Stimulated activated CD4-positive, alpha-beta T cell treated with anti-CD3 and anti-CD28 coated beads, TNF-alpha, amount 100 ng/mL, for 1 hour (primary cell): ENCODE results near the gene NEUROD6.

Source experiments
- DNase-seq, 3 donors: peaks; one replicate each; pipeline ENCODE4 v3.0.0-alpha.2; 2020; ENCODE audit warnings: low read depth in 3 of 3, low spot score in 1 of 3

The NEUROD6 gene

DNA sequence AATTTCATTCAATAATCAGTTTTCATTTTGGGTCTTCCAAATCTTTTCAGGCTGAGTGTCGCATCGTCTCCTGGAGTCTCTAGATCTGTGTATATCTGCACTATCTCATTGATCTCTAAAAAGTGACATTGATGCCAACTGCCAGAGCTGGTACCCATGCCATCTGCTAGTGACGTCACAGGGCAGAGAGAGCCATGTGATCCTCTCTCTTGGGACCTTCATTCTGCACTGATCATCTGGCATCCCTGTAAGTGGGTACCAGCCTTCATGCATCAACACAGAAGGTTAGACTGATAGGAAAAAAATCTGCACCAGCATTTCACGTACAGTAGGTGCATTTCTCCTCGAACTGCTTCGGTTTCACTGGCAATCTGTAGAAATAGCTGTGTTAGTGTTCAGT lies at the start of gene NEUROD6:
TSS of gene NEUROD6 (minus strand) at position 124 of the 400 bp plus-strand sequence. CDS start 1,458 bp downstream, outside the sequence.
- DNase-seq = no peak

DNA sequence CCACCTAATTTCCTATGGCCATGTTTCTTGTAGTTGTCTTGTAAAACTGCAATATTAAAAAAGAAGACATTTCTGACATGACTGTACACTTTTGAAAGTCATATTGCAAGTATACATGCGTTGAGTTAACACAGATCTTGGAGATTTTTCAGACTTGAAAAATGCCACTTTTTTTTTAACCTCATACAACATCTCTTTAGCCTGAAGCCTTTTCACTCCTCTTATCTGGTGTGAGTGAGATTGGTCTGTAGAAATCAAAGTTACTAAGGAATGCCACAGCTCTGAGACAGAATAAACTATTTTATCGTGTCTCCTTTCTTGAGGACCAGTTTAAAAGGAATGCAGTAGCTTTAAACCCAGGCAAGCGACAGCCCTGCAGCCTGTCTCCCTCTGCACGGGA lies 43.9 kb upstream of the NEUROD6 start:
- no peak for DNase-seq

DNA sequence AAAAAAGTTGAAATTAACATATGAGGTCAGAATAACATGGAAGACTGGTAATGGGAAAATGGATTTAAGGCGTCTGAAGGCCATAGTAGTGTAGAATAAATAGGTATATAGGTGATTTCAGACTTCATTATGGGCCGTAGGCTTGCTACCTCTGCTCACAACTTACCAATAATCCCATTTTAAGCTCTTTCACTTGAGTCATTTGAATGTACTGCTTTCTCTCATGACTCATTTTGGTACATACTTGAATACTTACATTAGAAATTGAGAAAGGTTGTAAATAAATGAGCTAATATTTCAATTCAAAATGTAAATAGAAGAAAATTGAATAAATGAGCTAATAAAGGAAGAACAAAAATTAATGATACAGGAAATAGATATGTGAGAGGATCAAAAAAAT lies 42.2 kb upstream of the NEUROD6 start:
- DNase-seq = no peak

DNA sequence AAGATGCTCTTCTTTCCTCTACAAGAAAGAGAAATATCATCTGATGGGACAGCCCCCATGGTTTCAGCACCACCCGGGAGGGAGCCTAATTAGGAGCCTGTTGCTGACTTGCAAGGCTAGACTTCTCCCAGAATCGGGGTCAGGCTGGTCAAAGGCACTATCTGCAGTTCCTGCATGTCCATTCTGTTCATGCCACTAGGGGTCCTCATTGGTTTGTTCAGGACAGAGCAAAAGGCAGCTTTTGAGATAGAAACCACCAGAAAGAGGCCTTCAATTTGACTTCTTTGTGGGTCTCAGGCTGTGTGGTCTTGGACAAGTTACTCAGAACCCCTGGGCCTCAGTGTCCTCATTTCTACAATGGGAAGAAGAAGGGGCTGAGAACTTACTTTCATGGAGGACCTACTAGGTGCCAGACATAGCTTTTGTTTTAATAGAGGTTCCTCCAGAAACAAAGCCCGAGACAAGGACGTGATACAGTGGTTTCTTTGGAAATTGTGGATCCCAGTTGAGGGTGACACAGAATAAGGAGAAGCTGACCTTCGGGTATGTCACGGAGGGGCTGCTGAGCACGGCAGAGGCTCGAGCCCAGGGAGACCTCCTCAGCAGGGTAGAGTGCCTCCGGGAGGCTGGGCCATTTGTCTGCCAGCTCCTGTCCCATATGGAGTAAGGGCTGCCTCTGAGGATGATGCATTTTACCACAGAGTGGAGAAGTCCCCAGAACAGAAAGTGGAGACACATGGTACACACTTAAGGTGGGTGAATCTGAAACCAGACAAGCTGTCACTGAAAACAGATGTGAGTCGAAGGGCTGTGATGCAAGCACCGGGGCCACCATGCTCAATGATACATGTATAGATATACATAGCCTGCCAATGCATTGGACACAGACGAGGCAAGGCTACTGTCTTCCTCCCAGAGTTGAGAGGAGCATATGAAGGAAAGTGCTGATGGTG lies 33.1 kb upstream of the NEUROD6 start:
- no peak for DNase-seq

DNA sequence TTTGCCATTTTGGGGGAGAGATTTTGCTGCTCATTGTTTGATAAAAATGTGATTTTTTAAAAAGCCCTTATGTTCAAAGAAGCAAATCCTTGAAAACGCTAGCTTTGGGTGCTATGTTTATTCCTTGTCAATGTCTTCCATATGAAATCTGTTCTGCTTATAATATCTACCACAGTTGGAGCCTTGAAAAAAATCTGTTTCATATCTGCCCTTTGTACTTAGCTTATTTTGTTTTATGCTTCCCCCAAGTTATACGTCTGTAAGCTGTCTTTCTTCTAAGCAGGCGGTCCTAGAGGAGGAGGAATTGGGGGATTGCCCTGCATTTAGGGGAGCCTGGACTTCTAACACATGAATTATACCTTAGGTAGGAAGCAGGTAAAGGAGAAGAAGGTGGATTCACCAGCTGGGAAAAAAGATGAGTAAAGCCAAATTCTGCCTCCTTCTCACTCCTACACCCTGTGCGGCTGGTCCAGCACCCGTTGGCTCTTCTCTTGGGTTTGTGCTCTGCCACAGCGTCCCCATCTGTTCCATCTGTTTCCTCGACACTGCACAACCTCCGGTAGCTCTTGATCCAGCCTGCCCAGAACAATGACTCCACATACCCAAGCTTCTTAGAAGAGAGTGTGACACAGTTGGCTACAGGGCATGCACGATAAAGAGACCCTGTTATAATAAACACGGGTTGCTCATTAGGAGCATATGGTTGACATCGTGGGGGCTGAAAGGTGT lies 31.9 kb upstream of the NEUROD6 start:
- DNase-seq = no peak

DNA sequence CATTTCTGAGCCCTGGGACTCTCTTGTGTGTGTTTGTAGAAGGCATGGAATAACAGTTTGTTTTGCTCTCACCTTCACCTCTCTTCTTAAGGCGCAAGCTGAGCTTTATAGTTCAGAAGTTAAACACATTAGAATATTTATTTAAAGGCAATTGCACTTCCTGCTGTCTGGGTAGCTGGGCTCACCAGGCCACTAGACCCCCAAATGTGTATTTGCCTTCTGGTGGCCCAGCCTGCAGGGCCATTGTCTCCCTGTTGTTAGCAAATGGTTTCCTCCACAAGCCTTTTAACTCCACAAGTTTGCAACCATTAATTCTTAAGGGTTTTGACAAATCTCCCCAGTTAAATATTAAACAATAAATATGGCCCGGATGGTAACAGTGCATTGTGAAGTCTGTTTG lies 31.1 kb upstream of the NEUROD6 start:
- no peak for DNase-seq

DNA sequence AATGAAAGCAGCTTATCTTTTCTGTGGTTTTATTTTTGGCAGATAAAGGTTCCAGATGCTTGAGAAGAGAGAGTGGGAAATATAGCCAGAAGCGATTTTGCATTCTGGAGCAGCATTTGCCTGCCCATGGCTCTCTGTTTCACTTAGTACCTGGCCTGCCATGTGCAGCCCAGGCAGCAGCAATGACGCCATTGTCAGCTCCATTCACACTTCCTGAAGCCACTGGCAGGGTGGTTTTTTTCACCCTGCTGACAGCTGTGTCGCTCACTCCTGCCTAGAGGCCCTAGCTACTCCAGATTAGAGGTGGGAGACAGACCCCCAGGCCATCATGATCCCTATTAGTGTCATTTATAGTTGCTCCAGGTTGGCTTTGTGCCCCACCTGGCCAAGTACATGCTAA lies 30.1 kb upstream of the NEUROD6 start:
- DNase-seq = no peak

DNA sequence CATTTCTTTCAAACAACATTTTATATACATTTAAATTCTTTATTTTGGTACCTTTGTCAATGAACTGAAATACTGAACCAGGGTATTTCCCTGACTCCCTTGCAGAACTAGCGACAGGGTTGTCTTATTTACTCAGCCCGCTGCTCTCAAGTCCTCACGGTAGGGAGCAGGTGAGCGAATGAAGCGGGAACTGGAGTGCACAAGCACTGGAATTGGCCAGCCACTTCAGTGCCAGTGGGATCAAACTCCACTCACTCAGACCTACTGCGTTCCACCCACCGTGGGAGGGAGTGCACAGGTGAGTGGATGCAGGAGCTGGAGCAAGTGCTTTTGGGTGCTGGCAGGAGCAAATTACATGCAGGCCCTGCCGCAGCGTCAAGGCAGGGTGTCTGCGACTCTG lies 28.1 kb upstream of the NEUROD6 start:
- no peak for DNase-seq

DNA sequence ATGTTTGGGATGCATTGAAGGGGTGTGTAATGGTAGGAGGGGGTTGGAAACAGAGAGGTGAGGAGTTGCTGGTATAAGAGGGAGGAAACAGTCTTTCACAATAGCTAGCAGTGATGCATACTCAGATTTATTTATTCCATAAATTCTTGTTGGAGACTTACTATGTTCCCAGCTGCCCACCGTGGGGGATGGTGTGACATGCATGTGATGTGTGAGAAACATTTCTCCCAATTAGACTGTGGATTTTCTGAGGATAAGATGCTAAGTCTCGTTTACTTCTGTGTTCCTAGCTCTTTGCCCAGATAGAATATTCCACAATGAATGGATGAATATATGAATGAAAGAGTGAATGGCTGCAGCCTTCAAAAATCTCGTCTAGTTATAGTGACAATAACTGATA lies 23.0 kb upstream of the NEUROD6 start:
- no peak for DNase-seq

DNA sequence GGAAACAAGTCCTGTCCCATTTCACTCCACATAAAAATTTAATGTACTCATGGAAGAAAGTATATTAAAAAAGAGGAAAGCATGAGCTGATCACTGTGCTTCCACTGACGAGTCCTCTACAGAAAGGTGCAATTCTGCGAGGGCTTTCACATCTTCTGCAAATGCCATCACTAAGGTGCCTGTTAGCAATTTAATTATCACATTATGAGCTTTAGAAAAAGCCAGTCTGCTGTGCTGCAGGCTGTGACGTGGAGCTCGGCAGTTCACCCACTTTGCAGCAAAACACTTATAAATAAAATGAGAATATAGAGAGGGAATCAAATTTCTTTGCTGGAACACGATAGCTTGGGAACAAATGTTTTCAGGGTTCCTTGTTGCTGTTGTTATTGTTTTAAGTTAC lies 22.5 kb upstream of the NEUROD6 start:
- DNase-seq = no peak

DNA sequence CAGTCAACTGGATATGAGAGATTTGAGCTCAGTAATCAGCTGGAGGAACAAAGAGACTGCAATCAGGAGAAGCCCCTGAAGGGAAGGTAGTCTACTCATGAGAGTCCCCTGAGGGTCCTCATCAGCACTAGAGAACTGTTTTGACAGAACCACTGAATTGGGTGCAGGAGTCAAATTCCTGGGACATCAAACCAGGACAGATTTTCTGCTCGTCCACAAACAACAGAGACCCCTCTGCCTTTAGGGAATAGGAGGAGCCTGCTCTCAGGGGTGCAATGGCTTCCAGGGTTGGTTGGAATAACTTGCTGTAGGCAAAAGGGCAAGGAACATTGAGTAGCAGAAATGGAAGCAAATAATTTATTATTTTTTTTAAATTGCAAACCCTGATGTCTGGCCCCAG lies 21.9 kb upstream of the NEUROD6 start:
- no peak for DNase-seq

DNA sequence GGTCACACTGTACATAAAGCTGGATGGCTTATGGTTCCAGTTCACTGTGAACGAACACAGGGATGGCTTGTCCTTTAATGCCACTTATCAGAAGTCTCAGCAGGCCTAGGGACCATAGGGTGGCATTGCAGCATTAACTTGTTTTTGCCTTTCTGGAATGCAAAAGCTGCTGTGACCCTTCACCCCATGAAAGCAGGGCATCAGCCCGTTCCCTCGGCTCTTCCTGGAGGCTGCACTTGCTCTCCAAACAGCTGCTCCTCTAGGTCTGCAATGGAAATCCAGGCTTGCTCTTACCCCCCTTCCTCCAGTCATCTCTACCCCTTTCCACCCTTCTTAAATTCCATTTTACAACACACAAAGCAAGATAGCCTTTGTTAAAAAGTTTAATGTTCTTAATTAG lies 17.9 kb upstream of the NEUROD6 start:
- no peak for DNase-seq

DNA sequence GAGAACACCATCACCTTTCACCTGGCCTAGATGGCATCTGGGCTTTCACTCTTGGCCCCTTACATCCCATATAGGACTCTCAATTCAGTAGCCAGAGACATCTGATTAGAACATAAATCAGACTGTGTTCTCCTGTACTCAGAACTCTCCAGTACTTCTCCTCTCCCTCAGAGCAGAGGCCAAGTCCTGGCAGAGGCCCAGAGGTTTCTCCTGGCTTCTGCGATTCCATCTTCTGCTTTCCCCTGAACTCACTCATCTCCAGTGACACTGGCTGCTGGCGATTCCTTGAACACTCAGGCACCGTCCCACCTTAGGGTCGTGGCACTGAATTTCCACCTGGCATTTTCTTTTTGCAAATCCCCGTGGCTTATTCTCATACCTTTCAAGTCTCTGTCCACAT lies 4.9 kb upstream of the NEUROD6 start:
- no peak for DNase-seq

DNA sequence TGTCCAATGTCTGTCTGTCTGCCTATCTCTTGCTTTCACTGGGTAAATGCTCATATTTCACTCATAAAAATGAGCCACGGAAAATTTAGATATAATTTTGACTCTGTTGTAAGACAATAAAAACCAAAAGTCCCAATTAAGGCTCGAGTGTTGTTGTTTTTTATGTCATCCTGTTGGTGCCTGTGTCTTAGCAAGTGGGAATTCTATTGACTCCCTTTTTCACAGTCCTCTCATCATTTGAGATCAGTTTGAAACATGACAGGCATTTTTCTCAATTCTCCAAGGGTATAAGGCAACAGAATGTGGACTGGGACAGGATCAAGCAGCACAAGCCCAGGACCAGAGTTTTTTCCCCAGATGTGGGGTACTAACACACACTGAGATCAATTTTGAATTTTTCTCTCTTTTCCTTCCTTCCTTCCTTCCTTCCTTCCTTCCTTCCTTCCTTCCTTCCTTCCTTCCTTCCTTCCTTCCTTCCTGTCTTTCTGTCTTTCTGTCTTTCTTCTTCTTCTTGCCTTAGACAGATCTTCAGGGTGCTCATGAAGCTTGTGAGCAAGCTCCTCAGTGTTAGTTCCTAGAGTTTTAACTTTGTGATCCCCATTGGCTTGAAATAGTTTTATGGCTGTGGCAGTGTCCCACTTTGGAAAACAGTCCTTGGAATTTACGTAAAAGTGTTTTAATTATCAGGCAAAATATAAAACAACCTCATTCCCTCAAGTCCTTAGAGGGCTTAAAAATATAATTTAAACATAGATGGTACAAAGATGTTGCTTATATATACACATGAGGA lies 3.2 kb upstream of the NEUROD6 start:
- no peak for DNase-seq

DNA sequence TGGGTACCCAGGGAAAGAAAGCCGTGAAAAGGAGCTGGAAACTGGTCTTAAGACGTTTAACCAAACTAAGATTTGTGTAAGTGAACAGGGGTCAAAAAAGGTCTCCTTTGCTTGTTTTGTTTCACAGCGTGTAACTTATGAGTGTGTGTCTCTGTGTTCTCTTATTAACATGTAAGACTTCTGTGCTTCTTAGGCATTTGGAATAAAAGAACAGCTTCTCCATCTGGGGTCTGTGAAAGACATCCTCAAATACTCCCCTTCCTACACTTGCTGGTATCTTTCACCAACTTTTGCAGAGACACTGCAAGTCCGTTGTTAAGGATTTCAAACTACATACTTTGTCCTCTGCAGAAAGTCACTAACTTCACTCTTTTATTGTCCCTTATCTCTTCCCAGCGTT lies 615 bp upstream of the NEUROD6 start:
- DNase-seq = no peak

DNA sequence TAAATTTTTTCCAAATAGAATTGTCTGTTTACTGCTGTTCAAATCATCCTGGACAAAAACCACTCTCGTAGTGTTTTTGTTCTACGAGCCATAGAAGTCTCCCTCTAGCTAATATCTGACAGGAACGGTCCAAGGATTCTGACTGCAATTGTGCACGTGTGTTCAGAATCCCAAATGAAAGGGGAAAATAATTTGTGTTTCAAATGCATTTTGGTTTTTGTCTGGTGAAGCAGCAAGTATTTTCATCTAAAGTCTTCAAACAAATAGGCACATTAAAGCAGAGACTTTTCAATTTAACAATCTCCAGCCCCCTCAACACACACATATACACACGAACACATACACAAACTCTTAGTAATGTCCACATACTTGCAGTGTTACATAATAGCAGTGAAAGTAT lies 475 bp downstream of the NEUROD6 start:
- DNase-seq = no peak

DNA sequence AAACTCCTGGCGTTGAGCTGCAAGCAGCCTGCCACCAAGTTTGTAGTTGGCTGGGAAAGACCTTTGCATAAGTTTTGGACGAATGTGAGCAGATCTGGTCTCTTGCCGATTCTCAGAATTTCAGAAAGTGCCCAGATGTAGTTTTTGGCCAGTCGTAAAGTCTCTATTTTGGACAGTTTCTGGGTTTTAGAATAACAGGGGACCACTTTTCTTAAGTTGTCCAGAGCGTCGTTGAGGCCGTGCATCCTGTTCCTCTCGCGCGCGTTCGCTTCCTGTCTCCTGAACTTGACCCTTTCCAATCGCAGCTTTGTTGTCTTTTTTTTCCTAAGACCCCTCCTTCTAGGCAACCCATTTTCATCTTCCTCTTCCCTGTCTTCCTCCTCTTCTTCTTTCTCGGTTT lies 1.8 kb downstream of the NEUROD6 start:
- no peak for DNase-seq

DNA sequence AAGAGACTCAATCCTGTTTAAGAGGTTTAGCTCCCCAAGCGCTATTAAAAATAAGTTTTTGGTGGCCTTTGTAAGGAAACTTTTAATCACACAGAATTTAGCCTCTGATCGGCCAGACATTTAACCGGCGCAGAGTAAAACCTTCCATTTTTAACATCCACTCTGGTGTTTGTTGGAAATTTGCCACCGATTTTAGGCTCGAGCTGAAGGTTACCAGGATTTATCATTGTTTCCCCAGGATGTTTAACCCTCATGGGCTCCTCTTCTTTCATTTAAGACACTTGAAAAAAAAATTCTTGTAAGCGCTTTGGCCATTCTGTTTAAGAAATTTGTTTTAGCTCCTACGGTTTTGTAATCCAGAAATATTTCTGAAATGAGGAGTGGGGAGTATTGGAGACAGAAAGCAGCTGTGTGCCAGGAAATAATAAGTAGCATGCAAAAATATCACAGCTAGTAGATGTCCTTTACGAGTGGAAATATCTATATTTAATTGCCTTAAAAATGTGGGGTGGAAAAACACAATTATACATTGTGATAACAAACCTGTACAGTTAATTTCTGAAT lies 3.4 kb downstream of the NEUROD6 start:
- DNase-seq = no peak

DNA sequence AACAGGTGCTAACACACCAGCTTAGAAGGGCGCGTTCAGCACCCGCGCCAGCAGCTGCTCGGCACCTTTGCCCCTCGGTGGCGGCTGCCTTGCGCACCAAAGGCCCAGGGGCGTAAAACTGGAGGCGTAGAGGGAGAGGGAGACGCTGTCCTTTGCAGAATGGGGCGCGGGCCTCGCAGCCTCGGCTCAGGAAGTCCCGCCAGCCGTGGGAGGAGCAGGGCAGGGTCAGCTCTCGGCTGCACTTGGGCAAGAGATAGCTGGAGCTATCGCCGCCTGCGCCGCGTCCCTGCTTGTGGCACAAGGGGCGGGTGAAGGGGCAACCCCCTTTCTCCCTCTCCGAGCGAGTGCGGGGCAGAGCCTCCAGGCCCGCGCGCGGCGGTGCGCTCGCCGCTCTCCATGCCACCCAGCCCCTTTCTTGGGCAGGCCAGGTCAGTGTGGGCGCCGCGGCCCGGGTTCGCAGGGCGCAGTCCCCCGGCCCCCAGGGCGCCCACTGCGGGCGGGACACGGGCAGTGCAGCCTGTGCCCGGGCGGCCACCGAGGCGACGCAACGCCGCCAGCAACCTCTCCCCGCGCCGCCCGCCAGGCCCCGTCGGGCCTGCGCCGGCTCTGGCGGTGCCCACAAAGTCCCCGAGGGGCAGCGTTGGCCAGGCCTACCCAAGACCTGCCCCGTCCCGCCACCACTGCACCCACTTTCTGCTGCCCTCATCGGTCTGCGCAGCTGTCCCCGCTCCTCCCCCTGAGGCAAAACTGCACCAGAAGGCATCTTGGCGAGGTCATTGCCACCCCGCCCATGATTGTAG lies 4.1 kb downstream of the NEUROD6 start:
- DNase-seq = no peak

DNA sequence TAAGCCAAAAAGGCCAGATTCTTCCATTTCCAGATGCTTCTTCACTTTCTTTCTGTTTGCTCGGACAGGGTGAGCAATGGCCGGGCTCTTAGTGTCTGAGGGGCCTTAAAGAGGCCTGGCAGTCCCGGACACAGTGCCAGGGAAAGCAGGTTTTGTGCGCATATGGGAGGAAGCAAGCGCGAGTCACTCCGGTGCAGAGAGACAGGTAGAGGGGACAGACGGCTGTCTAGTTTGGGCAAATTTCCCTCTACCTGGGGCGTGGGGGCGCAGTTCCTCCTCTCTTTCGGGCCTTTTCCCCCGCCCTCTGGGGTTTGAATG lies 4.7 kb downstream of the NEUROD6 start:
- no peak for DNase-seq
